Mesenteric fat pad (tissue), 1 donor: ENCODE data around the gene PPP1R9B. TPM values are rescaled to one million over a fixed set of nuclear protein-coding genes. Genes with fewer than 3 reads are reported as not detected.

Experiments used
- DNase-seq: peaks from one replicate; pipeline ENCODE4 v3.0.0-alpha.2; 2020; ENCODE audit warnings: low spot score
- total RNA-seq: library from RNA; stranded (reverse); fragmentation: NEBNext Ultra II Directional; extraction: Animal tissue kit (Norgen Biotek cat#: 25700); gene quantifications from one replicate; pipeline ENCODE4 v1.2.1, GENCODE V29; 2021
- donor health status: DM: yes; HTN: yes; CAD: no.

PPP1R9B gene
- total RNA-seq, 1 donor from 2014 or later: 56.5 TPM

DNA sequence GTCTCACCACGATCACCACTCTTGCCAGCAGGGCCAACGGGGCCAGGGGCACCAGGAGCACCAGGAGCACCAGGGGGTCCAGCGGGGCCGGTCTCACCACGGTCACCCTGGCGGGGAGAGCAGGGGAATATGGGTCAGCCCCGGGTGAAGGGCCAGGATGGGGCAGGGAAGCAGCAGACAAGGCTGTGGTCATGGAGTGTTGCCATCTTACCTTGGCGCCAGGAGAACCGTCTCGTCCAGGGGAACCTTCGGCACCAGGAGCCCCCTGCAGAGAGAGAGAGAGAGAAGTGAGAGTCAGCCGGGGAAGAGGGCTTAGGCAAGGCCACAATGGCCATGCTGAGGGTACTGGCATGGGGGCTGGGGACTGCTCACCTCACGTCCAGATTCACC lies 38.0 kb upstream of the PPP1R9B start:
- no peak for DNase-seq

DNA sequence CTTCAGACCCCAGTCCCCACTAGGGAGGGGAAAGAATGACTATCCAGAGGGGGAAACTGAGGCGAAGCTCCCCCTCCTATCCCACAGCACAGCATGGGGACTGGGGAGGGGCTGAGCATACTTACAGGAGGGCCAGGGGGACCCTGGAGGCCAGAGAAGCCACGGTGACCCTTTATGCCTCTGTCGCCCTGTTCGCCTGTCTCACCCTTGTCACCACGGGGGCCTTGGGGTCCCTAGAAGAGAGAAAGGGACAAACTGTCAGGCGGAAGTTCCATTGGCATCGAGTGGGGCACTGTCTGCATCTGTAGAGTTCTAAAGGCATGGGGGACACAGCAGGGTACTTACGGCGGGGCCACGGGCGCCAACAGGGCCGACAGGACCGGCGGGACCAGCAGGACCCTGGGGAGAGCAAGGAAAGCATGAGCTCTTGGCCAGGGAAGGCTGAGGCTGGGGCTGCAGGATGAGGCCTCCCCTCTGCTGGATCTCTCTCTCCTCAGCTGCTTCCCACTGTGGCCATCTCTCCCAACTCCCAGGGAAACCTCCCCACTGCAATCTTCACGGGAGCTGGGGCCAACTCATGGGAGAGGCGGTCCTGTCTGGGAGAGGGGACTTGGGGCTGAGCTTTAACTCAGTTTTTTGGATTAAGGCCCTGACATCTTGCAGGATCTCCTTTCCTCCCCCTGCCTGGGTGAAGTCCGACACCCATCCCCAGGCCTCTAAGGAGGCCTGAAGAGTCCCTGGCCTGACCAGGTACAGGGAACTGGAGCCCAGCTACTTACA lies 37.5 kb upstream of the PPP1R9B start:
- no peak for DNase-seq

DNA sequence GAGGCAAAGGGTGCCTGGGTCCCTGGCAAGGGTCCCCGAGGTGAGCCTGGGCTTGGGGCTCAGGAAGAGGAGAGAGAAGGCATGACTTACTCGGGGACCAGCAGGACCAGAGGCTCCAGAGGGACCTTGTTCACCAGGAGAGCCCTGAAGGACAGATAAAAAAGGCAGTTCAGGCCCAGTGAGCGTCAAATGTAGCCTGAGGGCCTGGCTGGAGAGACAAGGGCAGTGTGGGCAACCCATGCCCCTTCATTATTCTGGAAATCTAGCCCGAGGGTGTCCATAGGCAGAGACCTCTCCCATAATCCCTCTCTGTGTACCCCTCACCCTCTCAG lies 36.9 kb upstream of the PPP1R9B start:
- no peak for DNase-seq

DNA sequence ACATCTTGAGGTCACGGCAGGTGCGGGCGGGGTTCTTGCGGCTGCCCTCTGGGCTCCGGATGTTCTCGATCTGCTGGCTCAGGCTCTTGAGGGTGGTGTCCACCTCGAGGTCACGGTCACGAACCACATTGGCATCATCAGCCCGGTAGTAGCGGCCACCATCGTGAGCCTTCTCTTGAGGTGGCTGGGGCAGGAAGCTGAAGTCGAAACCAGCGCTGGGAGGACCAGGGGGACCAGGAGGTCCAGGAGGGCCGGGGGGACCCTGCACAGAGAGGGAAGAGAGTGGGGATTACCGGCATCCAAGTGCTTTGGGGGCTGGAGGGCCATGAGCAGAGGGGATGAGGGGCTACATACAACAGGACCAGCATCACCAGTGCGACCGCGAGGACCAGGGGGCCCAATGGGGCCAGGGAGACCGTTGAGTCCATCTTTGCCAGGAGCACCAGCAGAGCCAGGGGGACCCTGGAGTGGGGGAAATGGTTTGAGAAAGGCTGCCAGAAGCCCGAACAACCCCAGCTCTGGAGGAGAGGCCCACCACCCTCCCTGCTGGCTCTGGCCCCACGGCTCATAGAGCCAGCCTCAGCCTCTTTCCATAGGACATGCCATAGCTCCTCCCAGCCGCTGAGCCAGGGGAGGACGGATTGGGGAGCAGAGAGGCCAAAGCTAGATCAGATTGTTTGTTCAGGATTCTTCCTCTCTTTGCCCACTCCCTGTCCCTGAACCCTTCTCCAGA lies 36.4 kb upstream of the PPP1R9B start:
- DNase-seq: no peak

DNA sequence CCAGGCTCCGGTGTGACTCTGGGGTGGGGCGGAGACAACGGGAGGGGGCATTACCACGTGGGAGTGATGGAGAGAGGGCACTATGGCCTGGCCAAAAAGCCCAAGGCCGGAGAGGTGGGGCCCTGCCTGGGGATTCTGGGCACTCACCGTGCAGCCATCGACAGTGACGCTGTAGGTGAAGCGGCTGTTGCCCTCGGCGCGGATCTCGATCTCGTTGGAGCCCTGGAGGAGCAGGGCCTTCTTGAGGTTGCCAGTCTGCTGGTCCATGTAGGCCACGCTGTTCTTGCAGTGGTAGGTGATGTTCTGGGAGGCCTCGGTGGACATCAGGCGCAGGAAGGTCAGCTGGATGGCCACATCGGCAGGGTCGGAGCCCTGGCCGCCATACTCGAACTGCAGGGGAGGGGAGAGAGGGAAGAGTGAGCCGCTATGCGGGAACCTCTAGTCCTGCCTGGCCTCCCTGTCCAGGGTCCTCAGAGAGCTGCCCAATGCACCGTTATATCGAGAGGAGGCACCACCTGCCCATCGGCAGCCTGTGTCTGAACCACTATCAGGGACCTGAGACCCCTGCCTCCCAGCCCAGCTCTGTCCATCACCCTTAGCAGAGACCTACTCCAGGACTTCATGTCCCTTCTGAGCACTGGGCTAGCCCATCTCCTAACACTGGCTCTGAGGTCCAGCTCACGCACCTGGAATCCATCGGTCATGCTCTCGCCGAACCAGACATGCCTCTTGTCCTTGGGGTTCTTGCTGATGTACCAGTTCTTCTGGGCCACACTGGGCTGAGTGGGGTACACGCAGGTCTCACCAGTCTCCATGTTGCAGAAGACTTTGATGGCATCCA lies 35.4 kb upstream of the PPP1R9B start:
- no peak for DNase-seq

DNA sequence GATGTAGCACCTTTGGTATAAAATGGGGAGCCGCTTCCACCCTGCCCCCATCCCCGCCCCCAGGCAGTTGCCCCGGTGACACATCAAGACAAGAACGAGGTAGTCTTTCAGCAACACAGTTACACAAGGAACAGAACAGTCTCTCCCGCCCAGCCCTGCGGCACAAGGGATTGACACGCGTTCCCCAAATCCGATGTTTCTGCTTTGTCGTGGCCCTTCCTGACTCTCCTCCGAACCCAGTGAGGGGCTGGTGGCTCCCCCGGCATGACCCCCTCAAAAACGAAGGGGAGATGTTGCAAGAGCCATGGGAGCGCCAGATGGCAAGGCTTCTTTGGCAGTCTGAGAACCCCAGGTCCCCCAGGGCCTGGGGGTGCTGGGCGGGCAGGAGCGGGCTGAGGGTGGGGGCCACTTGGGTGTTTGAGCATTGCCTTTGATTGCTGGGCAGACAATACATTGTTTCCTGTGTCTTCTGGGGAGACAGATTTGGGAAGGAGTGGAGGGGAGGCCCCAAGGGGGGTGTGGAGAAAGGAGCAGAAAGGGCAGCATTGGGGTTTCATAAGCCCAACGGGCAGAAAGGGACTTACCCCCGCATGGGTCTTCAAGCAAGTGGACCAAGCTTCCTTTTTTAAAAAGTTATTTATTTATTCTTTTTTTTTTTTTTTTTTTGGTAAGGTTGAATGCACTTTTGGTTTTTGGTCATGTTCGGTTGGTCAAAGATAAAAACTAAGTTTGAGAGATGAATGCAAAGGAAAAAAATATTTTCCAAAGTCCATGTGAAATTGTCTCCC lies 34.3 kb upstream of the PPP1R9B start:
- no peak for DNase-seq

DNA sequence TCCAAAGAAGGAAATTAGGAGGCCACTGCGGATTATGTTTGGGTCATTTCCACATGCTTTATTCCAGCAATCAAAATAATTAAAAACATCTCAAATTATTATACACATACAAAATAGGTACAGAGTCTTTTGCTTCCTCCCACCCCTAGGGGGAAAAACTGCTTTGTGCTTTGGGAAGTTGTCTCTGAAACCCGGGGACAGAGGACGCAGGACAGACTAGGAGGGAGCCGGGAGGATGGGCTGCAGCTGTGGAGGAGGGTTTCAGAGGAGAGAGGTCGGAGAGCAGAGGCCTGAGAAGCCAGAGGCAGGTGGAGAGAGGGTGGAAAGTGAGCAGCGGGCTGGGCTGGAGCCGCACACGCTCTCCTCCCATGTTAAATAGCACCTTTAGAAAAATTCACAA lies 33.6 kb upstream of the PPP1R9B start:
- DNase-seq: no peak

DNA sequence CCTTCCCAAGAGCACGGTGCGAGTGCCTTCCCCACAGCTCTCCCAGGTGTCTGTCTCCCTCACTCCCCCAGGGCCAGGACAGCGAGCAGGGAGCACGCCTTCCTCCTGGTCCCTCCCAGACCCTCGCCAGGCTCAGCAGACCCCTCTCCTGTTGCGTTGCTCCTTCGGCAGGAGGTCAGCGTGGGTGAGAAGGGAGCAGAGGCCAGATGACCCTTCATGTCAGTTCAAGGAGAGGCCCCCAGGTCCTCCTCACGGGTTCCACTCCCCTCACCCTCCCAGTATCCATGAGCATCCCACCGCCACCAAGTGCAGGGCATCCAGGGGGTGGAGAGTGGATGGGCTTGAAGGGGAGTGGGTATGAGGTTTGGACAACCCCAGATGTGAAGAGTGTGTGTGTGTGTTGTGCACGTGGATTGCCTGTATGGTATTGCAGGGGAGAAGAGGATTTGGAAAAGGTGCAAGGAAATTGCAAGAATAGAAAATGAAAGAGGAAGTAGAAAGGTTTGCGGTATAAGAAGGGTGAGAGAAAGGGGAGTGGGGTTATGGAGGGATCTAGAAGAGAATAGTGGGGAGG lies 33.0 kb upstream of the PPP1R9B start:
- DNase-seq: no peak

DNA sequence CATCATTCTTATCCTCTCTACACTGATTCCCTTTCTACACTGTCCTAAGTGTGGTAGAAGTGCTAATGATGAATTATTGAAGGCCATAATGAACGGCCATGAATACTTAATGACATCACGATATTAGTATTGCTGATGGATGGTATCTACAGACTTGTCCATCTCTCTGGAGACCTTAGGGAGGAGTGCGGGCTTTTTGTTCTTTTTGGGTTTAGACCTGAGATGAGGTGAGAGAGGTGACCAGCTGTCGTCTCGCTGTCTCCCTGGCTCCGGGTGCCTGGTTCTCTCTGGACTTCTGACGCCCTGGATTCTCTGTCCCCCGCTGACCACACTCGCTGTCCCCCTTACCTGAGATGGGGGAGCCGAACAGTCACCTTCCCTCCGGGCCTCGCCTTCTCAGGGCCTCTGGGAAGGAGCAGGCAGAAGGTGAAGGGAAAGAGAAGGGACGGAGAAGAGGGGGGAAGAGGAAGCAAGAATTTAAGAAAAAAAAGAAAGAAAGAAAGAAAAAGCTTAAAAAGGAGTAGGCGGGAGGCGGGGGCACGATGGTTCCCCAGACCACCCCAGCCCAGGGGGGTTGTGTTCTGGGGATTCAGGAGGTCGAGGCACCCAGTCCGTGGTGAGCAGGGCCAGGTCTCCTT lies 32.4 kb upstream of the PPP1R9B start:
- no peak for DNase-seq

DNA sequence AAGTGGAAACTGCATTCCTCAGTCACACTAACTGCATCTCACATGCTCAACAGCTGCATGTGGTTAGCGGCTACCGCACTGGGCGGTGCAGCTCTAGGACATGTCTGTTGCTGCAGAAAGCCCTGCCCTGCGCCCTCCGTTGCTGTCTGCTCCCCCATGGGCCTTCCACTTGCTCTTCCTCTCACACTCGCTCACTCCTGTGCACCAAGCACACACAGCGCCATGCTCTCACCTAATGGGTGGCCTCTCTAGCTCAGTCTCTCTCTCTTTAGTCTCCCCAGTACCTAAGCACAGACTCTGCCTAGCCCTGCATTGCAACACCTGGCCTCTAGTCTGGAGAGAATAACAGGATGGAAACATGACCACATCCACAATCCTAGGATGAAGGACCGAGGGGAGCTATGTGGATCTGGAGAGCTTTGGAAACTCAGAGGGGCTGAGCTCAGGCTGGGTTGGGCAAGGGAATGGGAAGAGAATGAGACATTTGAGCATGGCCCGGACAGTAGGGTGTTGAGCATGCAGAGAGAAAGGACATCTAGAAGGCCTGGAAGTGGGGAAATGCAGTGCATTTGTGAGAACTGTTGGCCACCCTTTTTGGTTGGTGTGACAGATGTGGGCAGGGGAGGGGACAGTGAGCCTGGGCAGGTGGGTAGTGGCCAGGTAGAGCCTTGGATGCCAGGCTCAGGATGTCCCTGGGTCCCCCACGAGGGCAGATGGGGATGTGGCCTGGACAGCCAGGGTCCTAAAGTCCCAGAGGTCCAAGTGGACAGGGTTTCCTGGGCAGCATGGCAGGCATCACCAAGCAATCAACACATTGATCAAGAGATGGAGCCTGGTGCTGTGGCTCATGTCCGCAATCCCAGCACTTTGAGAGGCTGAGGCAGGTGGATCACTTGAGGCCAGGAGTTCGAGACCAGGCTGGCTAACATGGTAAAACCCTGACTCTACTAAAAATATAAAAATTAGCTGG lies 31.4 kb upstream of the PPP1R9B start:
- no peak for DNase-seq

DNA sequence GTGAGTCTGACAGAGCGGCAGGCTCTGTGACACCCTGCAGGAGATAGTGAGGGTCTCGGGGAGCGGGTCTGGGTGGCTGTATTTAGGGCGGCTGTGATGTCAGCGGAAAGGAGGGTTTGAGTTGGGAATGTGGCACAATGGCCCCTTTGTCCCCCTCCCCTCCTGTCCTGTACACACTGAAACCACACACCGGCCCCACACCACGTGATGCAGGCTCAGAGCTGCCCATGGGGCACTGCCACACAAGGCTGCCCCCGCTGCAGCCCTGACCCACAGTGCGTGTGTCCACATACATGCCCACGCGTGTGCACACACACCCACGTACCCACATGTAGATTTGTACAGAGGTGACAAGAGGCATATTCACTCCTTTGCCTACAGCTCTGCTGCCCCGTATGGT lies 30.7 kb upstream of the PPP1R9B start:
- DNase-seq: no peak

DNA sequence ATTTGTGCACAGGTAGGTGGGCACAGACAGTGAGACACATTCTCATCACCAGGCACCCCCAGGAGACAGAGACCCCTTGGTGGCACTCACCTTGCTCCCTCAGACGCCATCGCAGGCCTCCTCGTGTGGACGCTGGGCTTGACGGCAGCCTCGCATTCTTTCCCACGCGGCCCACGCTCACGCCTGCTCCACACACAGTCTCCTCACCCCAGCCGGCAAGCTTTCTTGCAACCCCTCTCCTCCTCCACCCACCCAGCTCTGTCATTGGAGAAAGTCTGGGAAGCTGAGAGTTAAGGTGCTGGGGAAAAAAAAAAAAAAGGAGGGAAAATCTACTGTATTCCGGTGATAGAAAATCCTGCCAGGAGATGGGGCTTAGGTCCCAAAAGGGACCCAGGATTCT lies 30.1 kb upstream of the PPP1R9B start:
- DNase-seq: no peak

DNA sequence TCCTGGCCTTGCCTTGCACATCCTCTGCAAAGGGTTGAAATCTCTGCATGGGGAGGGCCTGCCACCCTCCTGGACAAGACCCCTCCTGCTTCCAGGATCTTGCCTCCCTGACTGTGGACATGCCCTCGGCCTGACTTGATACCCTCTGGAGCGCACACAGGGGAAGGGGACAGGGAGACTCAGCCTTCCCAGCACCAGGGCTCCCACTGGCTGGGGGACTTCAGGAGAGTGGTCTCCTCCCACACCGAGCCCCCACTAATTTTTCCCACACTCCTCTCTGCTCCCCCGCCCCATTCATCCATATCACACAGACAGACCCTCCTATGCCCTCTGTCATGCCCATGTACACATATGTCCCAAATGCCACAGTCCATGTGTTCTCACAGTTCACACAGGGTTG lies 29.6 kb upstream of the PPP1R9B start:
- DNase-seq: no peak

DNA sequence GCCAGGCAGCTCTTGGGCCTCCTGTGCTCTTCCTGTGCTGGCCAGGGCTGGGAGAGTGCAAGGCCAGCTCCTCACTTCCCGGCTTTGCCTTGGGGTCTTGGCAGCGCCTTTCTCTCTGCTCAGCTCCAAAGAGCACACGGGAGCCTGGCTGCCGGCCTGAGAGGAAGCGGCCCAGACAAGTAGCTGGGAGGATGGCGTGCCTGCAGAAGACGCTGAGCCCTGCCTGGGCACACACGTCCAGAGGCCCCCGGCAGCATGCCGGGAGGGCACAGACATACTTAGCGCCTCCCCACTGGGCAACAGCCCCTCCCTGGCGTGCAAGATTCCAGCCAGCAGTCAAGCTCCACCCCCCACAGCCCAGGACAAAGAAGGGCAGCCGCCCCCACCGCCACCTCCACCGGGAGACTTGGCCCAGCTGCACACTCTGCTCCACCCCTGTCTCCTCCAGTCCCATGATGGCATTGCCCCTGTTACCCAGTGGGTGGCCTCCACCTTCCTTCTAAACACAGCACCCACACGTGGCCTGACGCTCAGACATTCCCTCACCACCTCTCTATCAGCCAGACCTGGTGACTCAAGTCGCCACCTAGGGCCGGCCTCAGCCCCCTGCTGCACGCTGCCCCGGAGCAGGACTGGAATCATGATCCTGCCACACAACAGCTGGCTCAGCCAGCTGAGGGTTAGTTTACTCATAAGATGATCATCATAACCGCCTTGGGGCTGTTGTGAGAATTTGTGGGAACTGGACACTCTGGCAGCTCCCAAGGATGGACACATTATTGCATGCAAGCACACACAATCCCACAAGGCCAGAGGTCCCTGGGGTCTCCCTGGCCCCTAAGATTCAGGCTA lies 27.7 kb upstream of the PPP1R9B start:
- DNase-seq: no peak

DNA sequence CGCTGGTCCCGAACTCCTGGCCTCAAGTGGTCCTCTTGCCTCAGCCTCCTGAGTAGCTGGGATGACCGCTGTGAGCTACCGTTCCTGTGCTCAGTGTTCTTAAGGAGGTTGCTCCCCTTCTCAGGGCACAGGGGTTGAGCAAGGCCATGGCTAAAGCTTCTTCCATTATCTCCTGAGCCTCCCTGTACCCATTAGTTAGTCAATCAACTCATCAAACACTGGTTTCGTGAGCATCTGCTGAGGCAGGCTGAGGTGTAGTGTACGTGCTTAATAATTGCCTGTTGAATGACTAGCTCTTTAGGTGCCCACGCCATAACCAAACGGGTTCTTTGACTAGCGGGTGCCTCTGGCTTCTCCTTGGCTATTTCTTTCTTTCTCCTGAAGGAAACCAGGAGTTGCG lies 27.0 kb upstream of the PPP1R9B start:
- no peak for DNase-seq

DNA sequence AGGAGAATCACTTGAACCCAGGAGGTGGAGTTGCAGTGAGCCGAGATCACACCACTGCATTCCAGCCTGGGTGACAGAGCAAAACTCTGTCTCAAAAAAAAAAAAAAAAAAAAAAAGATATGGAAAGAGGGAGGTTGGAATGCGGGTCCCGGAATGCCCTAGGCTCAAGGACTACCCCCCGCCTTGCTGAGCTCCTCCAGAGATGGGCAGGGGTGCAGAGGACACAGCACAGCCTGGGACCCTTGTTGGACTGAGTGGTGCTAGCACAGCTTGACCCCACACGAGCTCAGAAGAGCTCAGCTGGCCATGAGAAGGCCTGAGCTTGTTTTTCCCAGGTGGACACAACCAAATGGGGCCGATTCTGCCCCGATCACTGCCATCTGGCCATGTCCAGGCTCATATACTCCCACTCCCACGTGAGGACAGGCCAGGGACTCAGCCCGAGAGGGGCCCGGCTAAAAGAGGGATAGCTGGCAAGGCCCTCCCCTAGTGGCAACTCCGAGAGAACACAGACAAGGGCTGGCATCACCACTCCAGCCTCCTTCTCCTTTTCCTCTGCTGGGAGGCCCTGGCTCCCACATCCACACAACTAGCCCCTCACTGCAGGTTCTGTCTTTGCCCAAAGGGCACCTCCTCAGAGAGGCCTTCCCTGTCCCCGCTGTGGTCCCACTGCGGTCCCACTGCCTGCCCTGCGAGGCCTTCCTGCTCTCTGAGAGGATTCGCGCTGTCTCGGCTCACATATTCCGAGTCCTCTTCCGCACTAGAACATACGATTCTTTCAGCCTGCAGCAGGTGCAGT lies 26.3 kb upstream of the PPP1R9B start:
- no peak for DNase-seq

DNA sequence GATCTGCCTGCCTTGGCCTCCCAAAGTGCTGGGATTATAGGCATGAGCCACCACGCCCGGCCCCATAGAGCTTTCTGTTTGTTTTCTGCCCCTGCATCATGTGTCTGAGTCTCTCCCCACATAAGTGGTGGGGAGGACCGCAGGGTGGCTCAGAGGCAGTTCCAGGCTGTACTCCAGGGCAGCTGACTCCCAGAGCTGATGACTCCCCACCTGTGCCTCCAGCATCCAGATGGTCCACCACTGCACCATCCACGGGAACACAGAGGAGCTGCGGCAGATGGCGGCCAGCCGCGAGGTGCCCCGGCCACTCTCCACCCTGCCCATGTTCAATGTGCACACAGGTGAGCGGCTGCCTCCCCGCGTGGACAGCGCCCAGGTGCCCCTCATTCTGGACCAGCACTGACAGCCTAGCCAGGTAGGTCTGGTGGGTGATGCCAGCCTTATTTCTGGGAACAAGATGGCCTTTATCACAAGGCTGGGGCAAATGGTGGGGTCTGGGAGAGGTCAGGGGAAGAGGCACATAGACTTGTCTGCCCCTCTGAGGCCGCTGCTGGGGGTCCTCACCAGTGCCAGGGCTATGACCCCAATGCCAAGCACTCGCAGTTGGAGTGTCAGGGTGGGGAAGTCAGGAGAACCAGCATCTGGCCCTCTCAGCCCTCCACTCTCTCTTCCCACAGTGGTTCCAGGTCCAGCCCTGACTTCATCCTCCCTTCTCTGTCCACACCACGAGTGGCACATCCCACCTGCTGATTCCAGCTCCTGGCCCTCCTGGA lies 24.7 kb upstream of the PPP1R9B start:
- DNase-seq: no peak
